Naive thymus-derived CD4-positive, alpha-beta T cell (primary cell): Measurements from ENCODE around the gene PRKCA. TPM values are rescaled to one million over a fixed set of nuclear protein-coding genes. Genes with fewer than 3 reads are reported as not detected.
"Not testable (repeated sequence)": the region's sequence is repeated elsewhere in the genome, so short reads cannot be mapped to it uniquely, and the experiment has no call there.

Experiments
- ATAC-seq: fragments of 150-1000 bp; cut with Tn5 transposase; 2 replicates; pipeline ENCODE4 v1.10.0; 2021; ENCODE audit warnings: mild to moderate bottlenecking, moderate library complexity
- CTCF ChIA-PET: fragments of 350-600 bp; sonication (Branson Sonifier 250); formaldehyde crosslinking; loops from one replicate; lab custom pipeline; 2021; ENCODE audit warnings: antibody characterized with exemption; lab: Charles Lee
- POLR2A ChIA-PET: fragments of 350-600 bp; sonication (Branson Sonifier 250); formaldehyde crosslinking; loops from one replicate; lab custom pipeline; 2021; ENCODE audit warnings: antibody characterized with exemption, inconsistent platforms; lab: Charles Lee
- DNase-seq, 9 donors: peaks; one replicate each; pipeline versions ENCODE4 v3.0.0 to v3.0.0-alpha.2; 2020 to 2022; ENCODE audit warnings: mixed read lengths in 1 of 9
- H3K27ac ChIP-seq: one replicate; pipeline ENCODE4 v1.7.0; 2013; ENCODE audit warnings: mild to moderate bottlenecking, low read depth, low read length, moderate library complexity
- H3K27me3 ChIP-seq, 2 donors: one replicate each; pipeline ENCODE4 v1.7.0; 2013; ENCODE audit warnings: low read length in 2 of 2, mild to moderate bottlenecking in 2 of 2, moderate library complexity in 2 of 2; ENCODE audit not compliant: control insufficient read depth in 2 of 2, insufficient read depth in 2 of 2
- H3K36me3 ChIP-seq, 3 experiments: 1 replicate in 2 of 3; 2 replicates in 1 of 3; pipeline ENCODE4 v1.7.0; 2013; ENCODE audit warnings: low read length in 3 of 3, mild to moderate bottlenecking in 3 of 3, moderate library complexity in 1 of 3; ENCODE audit not compliant: insufficient read depth in 3 of 3, control insufficient read depth in 2 of 3
- H3K4me1 ChIP-seq, 2 donors: one replicate each; pipeline ENCODE4 v1.7.0; 2013; ENCODE audit warnings: low read length in 2 of 2, mild to moderate bottlenecking in 2 of 2, moderate library complexity in 1 of 2; ENCODE audit not compliant: control insufficient read depth in 2 of 2, insufficient read depth in 2 of 2
- H3K4me3 ChIP-seq: 2 replicates; pipeline ENCODE4 v1.7.0; 2013; ENCODE audit warnings: mild to moderate bottlenecking, low read length
- H3K9me3 ChIP-seq, 3 experiments: 1 replicate in 2 of 3; 2 replicates in 1 of 3; pipeline ENCODE4 v1.7.0; 2013; ENCODE audit warnings: low read length in 3 of 3; ENCODE audit not compliant: control insufficient read depth in 2 of 3
- H3K27ac Mint-ChIP-seq, 9 donors: one replicate each; pipeline ENCODE4 v1.8.0; 2020 to 2022; ENCODE audit warnings: mixed read lengths in 9 of 9, mild to moderate bottlenecking in 8 of 9, moderate library complexity in 5 of 9, inconsistent platforms in 2 of 9
- H3K27me3 Mint-ChIP-seq, 5 donors: one replicate each; pipeline ENCODE4 v1.8.0; 2021 to 2022; ENCODE audit warnings: mixed read lengths in 5 of 5, mild to moderate bottlenecking in 1 of 5
- H3K36me3 Mint-ChIP-seq, 5 donors: one replicate each; pipeline ENCODE4 v1.8.0; 2020 to 2022; ENCODE audit warnings: mixed read lengths in 5 of 5, mild to moderate bottlenecking in 3 of 5, inconsistent platforms in 1 of 5
- H3K4me1 Mint-ChIP-seq, 7 donors: one replicate each; pipeline ENCODE4 v1.8.0; 2020 to 2022; ENCODE audit warnings: mixed read lengths in 7 of 7, mild to moderate bottlenecking in 3 of 7, inconsistent platforms in 1 of 7
- H3K4me3 Mint-ChIP-seq, 10 donors: one replicate each; pipeline ENCODE4 v1.8.0; 2020 to 2022; ENCODE audit warnings: mild to moderate bottlenecking in 10 of 10, mixed read lengths in 10 of 10, moderate library complexity in 6 of 10, inconsistent platforms in 2 of 10
- H3K9me3 Mint-ChIP-seq, 11 donors: one replicate each; pipeline ENCODE4 v1.8.0; 2020 to 2022; ENCODE audit warnings: mixed read lengths in 11 of 11, mild to moderate bottlenecking in 4 of 11, inconsistent platforms in 1 of 11, moderate library complexity in 1 of 11
- intact Hi-C, 2 donors: fragments of 100-400 bp; cut with micrococcal nuclease; formaldehyde crosslinking; loops; one replicate each; pipeline ENCODE4 v1.15.1; 2023
- polyA plus RNA-seq, 2 donors: library from polyadenylated mRNA; unstranded; fragments of 300-500 nt; fragmentation: Illumina TruSeq; gene quantifications; one replicate each; pipeline ENCODE4 v1.2.3, GENCODE V29; 2021
- total RNA-seq, 6 experiments: library from RNA in 5 of 6; stranded (reverse) in 5 of 6; gene quantifications; 1 replicate in 5 of 6; 2 replicates in 1 of 6; pipeline ENCODE4 v1.2.3 and lab custom pipeline; 2021 to 2026

PRKCA gene
- total and polyA plus RNA-seq, 7 experiments from 2014 or later = 4.1 to 186 (median 122) TPM

DNA sequence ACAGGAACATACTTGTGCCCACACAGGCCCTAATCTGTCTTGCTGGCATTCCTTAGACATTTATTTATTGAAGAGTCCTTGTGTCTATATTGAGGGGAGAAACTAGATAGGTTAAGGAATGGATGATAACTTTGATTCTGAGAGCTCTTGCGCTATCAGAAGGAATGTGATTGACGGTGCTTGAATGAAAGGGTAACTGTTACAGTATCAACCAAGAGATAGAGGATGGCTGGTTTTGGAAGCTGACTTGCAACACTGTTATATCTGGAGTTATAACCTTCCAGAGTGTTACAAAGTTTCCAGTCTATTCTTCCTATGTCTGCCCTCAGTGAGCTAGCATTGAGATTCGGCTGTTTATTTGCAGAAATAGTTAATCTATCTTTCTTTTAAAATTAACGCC is 36.5 kb downstream of the PRKCA start:
- Histone ChIP-seq H3K27ac (no peak overlapping the region), H3K27me3 (no peaks in the 10 kb centered on the region), H3K9me3 (no peaks in the 10 kb centered on the region), H3K4me3 (no peak overlapping the region), H3K4me1 (peaks cover 6 to 88% of the 10 kb centered on the region in 2 donors), H3K36me3 (no peaks in the 10 kb centered on the region)
- Mint-ChIP-seq H3K4me1 (peaks cover 42 to 99% (median 90%) of the 10 kb centered on the region in 7 donors), H3K27ac (peak overlapping the region in 8 of 9 donors; percentile 50 to 90 (median 83)), H3K27me3 (no peaks in the 10 kb centered on the region), H3K36me3 (peaks cover 0 to 40% (median 15%) of the 10 kb centered on the region in 5 donors), H3K9me3 (peaks cover 0 to 6% (median 0%) of the 10 kb centered on the region in 11 donors), H3K4me3 (peak overlapping the region in 9 of 10 donors; percentile 71 to 86 (median 75))
- intact Hi-C loops = loop anchor here (1.0 kb wide), 1 partner anchor 8 kb away; no protein-coding TSS in a partner anchor
- DNase-seq = no peak
- POLR2A ChIA-PET = interaction anchor here (0.9 to 1.4 kb wide), 5 partner anchors 8 to 59 kb away, joined by 3 to 9 read pairs (median 3); no protein-coding TSS in a partner anchor
- no peak for ATAC-seq
- CTCF ChIA-PET = interaction anchor here (0.6 to 1.5 kb wide), 6 partner anchors 9 to 54 kb away, joined by 3 to 6 read pairs (median 3); no protein-coding TSS in a partner anchor

DNA sequence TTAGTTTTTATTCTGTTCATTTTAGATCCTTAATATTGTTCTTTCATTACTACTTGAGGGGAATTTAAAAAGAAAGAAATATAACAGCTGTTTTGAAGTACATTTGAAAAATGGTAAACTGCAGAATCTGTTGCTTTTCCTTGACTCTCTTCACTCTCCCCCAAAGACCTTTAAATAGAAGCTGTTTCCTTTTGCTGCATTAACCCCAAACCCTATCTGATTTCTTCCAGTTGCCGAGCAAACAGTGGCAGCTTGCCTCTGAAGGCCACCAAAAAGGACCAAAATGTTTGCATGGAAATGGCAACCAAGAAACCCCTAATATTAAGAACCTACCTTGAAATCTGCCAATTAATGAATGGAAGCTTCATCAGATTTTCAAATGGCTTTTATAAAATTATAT is 37.1 kb downstream of the PRKCA start:
- H3K4me1 Mint-ChIP-seq = peaks cover 42 to 97% (median 86%) of the 10 kb centered on the region in 7 donors
- ChIA-PET CTCF (interaction anchor here (0.6 to 1.5 kb wide), 4 partner anchors 10 to 38 kb away, joined by 3 to 6 read pairs (median 4); no protein-coding TSS in a partner anchor), POLR2A (interaction anchor here (1.0 to 1.4 kb wide), 4 partner anchors 9 to 58 kb away, joined by 3 to 9 read pairs (median 4); no protein-coding TSS in a partner anchor)
- peaks cover 0 to 37% (median 15%) of the 10 kb centered on the region in 5 donors for H3K36me3 Mint-ChIP-seq
- peak overlapping the region; percentile 32 for H3K27ac ChIP-seq
- DNase-seq (peak in 1 of 9 donors; percentile 16), ATAC-seq (no peak)
- H3K4me3 ChIP-seq = peak overlapping the region; percentile 3
- H3K27me3 ChIP-seq = no peaks in the 10 kb centered on the region
- peaks cover 0 to 6% (median 0%) of the 10 kb centered on the region in 11 donors for H3K9me3 Mint-ChIP-seq
- H3K9me3 ChIP-seq = no peaks in the 10 kb centered on the region
- H3K4me3 Mint-ChIP-seq = peak overlapping the region; percentile 70 to 86 (median 74)
- no peaks in the 10 kb centered on the region for H3K36me3 ChIP-seq
- no peaks in the 10 kb centered on the region for H3K27me3 Mint-ChIP-seq
- peak overlapping the region; percentile 38 to 90 (median 82) for H3K27ac Mint-ChIP-seq
- intact Hi-C loops = loop anchor here (1.0 kb wide), 1 partner anchor 8 kb away; no protein-coding TSS in a partner anchor
- H3K4me1 ChIP-seq = peaks cover 6 to 84% of the 10 kb centered on the region in 2 donors

DNA sequence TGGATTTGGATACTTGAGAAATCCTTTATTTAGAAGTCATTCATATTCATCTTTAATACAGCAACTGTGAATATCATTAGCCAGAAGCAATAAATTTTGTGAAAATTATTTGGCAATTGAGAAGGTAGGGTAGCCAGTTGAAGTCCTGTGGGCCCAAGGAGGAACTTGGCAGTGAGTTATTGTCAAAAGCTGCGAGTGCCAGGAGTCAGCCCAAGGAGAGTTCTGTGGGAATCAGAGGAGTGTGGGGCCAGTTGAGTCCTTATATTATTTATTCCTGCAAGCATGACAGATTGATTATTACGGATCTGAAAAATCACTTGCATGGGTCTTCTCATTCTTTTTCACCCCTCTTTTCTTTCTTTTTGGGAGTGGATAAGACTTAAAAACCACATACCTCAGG is 38.3 kb downstream of the PRKCA start:
- peaks cover 0 to 6% (median 0%) of the 10 kb centered on the region in 11 donors for H3K9me3 Mint-ChIP-seq
- peak overlapping the region in 8 of 9 donors; percentile 14 to 90 (median 69) for H3K27ac Mint-ChIP-seq
- ChIA-PET POLR2A (no interaction called here), CTCF (interaction anchor here (0.6 kb wide), 1 partner anchor 9 kb away, joined by 3 read pairs; no protein-coding TSS in a partner anchor)
- Histone ChIP-seq H3K27ac (no peak overlapping the region), H3K27me3 (no peaks in the 10 kb centered on the region), H3K4me3 (no peak overlapping the region), H3K4me1 (peaks cover 6 to 78% of the 10 kb centered on the region in 2 donors), H3K36me3 (no peaks in the 10 kb centered on the region), H3K9me3 (no peaks in the 10 kb centered on the region)
- DNase-seq (no peak), ATAC-seq (no peak)
- H3K27me3 Mint-ChIP-seq = no peaks in the 10 kb centered on the region
- peak overlapping the region in 6 of 10 donors; percentile 37 to 86 (median 76) for H3K4me3 Mint-ChIP-seq
- intact Hi-C loops = no loop called here
- peaks cover 39 to 96% (median 87%) of the 10 kb centered on the region in 7 donors for H3K4me1 Mint-ChIP-seq
- H3K36me3 Mint-ChIP-seq = peaks cover 0 to 29% (median 13%) of the 10 kb centered on the region in 5 donors

DNA sequence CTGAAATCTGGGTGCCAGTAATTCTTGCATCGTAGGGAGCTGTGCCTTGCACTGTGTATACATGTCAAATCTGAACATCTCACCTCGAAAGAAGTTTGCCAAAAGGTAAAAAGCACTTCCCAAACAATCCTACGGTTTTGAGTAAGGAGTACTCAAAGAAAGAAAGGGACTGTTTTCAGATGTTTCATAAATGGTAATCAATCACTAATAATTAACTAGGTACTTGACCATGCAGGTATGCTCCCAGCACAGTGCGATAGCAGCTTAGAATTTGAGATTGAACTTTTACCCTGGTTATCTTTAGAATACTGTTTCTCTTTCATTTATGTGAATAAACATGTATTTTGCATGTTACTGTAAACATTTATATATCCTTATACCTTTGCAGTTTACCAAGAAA is 39.0 kb downstream of the PRKCA start:
- ChIA-PET CTCF (interaction anchor here (0.6 to 1.5 kb wide), 2 partner anchors 9 to 13 kb away, joined by 3 to 4 read pairs; no protein-coding TSS in a partner anchor), POLR2A (no interaction called here)
- no peaks in the 10 kb centered on the region for H3K9me3 ChIP-seq
- no peak overlapping the region for H3K4me3 ChIP-seq
- intact Hi-C loops = no loop called here
- ATAC-seq (no peak), DNase-seq (no peak)
- Mint-ChIP-seq H3K27ac (peak overlapping the region in 7 of 9 donors; percentile 2 to 90 (median 62)), H3K27me3 (no peaks in the 10 kb centered on the region), H3K36me3 (peaks cover 0 to 25% (median 8%) of the 10 kb centered on the region in 5 donors), H3K4me3 (peak overlapping the region in 3 of 10 donors; percentile 44 to 86 (median 74)), H3K9me3 (peaks cover 0 to 6% (median 0%) of the 10 kb centered on the region in 11 donors), H3K4me1 (peaks cover 35 to 88% (median 81%) of the 10 kb centered on the region in 7 donors)
- H3K27ac ChIP-seq = no peak overlapping the region
- peaks cover 6 to 71% of the 10 kb centered on the region in 2 donors for H3K4me1 ChIP-seq
- no peaks in the 10 kb centered on the region for H3K27me3 ChIP-seq
- H3K36me3 ChIP-seq = no peaks in the 10 kb centered on the region

DNA sequence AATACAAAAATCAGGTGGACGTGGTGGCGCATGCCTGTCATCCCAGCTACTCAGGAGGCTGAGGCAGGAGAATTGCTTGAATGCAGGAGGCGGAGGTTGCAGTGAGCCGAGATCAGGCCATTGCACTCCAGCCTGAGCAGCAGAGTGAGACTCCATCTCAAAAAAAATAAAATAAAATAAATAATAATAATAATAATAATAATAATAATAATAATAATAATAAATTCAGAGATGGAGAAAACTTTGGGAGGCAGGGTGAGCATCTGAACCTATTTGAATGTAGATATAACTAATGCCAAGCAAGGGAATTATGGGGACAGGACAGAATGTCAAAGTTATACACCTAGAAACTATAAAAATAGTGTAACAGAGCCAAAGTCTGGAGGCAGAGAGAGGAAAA is 39.9 kb downstream of the PRKCA start:
- not testable (repeated sequence) for H3K4me3 ChIP-seq, H3K9me3 ChIP-seq, DNase-seq, ATAC-seq, H3K27ac ChIP-seq, H3K36me3 ChIP-seq, H3K27me3 ChIP-seq, H3K9me3 Mint-ChIP-seq, H3K27me3 Mint-ChIP-seq
- ChIA-PET CTCF (interaction anchor here (0.6 to 1.5 kb wide), 2 partner anchors 14 to 272 kb away, joined by 3 to 4 read pairs; no protein-coding TSS in a partner anchor), POLR2A (interaction anchor here (3.3 kb wide), 1 partner anchor 11 kb away, joined by 9 read pairs; no protein-coding TSS in a partner anchor)
- peak overlapping the region in 1 of 10 donors; percentile 30 for H3K4me3 Mint-ChIP-seq
- peaks cover 6 to 67% of the 10 kb centered on the region in 2 donors for H3K4me1 ChIP-seq
- peaks cover 0 to 21% (median 8%) of the 10 kb centered on the region in 5 donors for H3K36me3 Mint-ChIP-seq
- H3K4me1 Mint-ChIP-seq = peaks cover 30 to 84% (median 79%) of the 10 kb centered on the region in 7 donors
- H3K27ac Mint-ChIP-seq = peak overlapping the region in 3 of 9 donors; percentile 38 to 44 (median 43)
- intact Hi-C loops = loop anchor here in 1 of 2 donors (1.0 kb wide), 1 partner anchor 8 kb away; no protein-coding TSS in a partner anchor

DNA sequence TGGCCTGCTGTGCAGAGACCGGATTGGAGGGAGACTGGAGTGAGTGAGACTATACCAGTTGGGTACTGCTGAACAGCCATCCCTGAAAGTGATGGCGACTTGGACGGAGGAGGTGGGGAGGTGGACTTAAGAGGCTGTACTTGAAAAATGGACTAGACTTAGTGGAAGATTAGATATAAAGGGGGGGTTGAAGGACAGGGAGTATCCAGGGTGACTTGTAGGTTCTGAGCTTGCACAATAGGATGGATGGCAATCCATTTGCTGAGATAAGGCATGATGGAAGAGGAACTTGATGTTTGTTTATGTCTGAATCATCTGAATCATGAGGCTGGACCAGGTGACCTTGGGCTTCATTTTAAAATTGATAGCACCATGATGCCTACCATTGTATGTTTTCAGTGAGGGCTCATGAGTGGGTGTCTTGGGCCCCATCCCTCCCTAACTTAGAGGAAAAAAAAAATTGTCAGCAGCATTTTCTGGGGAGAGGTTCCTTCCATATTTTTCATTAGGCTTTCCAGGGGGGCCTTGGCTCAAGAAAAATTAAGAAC is 41.2 kb downstream of the PRKCA start:
- H3K27me3 Mint-ChIP-seq = no peaks in the 10 kb centered on the region
- no peak for ATAC-seq
- H3K4me3 Mint-ChIP-seq = peak overlapping the region in 8 of 10 donors; percentile 2 to 71 (median 26)
- POLR2A ChIA-PET = interaction anchor here (1.2 to 3.3 kb wide), 2 partner anchors 13 to 26 kb away, joined by 4 to 9 read pairs; no protein-coding TSS in a partner anchor
- H3K9me3 ChIP-seq = no peaks in the 10 kb centered on the region
- H3K9me3 Mint-ChIP-seq = peaks cover 0 to 6% (median 0%) of the 10 kb centered on the region in 11 donors
- CTCF ChIA-PET = no interaction called here
- H3K4me1 ChIP-seq = peaks cover 6 to 62% of the 10 kb centered on the region in 2 donors
- DNase-seq = no peak
- peaks cover 0 to 20% (median 8%) of the 10 kb centered on the region in 5 donors for H3K36me3 Mint-ChIP-seq
- no peak overlapping the region for H3K4me3 ChIP-seq
- intact Hi-C loops = loop anchor here in 1 of 2 donors (2.0 kb wide), 1 partner anchor 13 kb away; no protein-coding TSS in a partner anchor
- no peaks in the 10 kb centered on the region for H3K27me3 ChIP-seq
- H3K4me1 Mint-ChIP-seq = peaks cover 29 to 82% (median 78%) of the 10 kb centered on the region in 7 donors
- no peak overlapping the region for H3K27ac ChIP-seq
- H3K36me3 ChIP-seq = no peaks in the 10 kb centered on the region
- peak overlapping the region in 3 of 9 donors; percentile 8 to 83 (median 43) for H3K27ac Mint-ChIP-seq
